GM23338 (cell line): ENCODE results near the gene MYBPC2. TPM values are rescaled to one million over a fixed set of nuclear protein-coding genes. Genes with fewer than 3 reads are reported as not detected.

ENCODE experiments used
- ATAC-seq: fragments of 200-7000 bp; cut with Tn5 transposase; 3 replicates; pipeline ENCODE4 v1.9.1; 2020
- DNase-seq: peaks from one replicate; pipeline ENCODE4 v3.0.0-alpha.2; 2015; ENCODE audit warnings: low spot score
- H2AFZ ChIP-seq: fragments of 200-600 bp; sonication (generic); 2 replicates; pipeline ENCODE4 v1.8.0; 2016; ENCODE audit warnings: antibody characterized with exemption, mild to moderate bottlenecking, moderate library complexity
- H3F3A ChIP-seq: fragments of 200-600 bp; sonication (generic); replicated peaks from 2 replicates; pipeline ENCODE4 v1.8.0; 2017; ENCODE audit warnings: antibody characterized with exemption, mixed run types, low read depth
- H3K27ac ChIP-seq: fragments of 200-600 bp; sonication (generic); 2 replicates; pipeline ENCODE4 v1.6.1; 2016; ENCODE audit warnings: low read depth
- H3K27me3 ChIP-seq: fragments of 200-600 bp; sonication (generic); 2 replicates; pipeline ENCODE4 v1.8.0; 2016; ENCODE audit warnings: mild to moderate bottlenecking, mixed run types, moderate library complexity; ENCODE audit not compliant: insufficient read depth
- H3K36me3 ChIP-seq: fragments of 200-600 bp; sonication (generic); 2 replicates; pipeline ENCODE4 v1.8.0; 2016; ENCODE audit warnings: mild to moderate bottlenecking; ENCODE audit not compliant: insufficient read depth
- H3K4me1 ChIP-seq: fragments of 200-600 bp; sonication (generic); 2 replicates; pipeline ENCODE4 v1.8.0; 2016; ENCODE audit warnings: mild to moderate bottlenecking, moderate library complexity; ENCODE audit not compliant: insufficient read depth
- H3K4me2 ChIP-seq: fragments of 200-600 bp; sonication (generic); 2 replicates; pipeline ENCODE4 v1.7.1; 2017; ENCODE audit warnings: mixed run types
- H3K4me3 ChIP-seq: fragments of 200-600 bp; sonication (generic); 2 replicates; pipeline ENCODE4 v1.6.1; 2016; ENCODE audit warnings: mixed run types
- H3K79me2 ChIP-seq: fragments of 200-600 bp; sonication (generic); replicated peaks from 2 replicates; pipeline ENCODE4 v1.8.0; 2017; ENCODE audit warnings: mild to moderate bottlenecking; ENCODE audit not compliant: insufficient read depth
- H3K9me2 ChIP-seq: fragments of 200-600 bp; sonication (generic); 2 replicates; pipeline ENCODE4 v1.8.0; 2017; ENCODE audit not compliant: insufficient read depth
- H4K20me1 ChIP-seq: fragments of 200-600 bp; sonication (generic); replicated peaks from 2 replicates; pipeline ENCODE4 v1.8.0; 2017; ENCODE audit warnings: mild to moderate bottlenecking; ENCODE audit not compliant: insufficient read depth
- H3K27ac Mint-ChIP-seq: 2 replicates; pipeline ENCODE4 v1.8.0; 2020; ENCODE audit warnings: inconsistent platforms, mild to moderate bottlenecking, moderate library complexity, mixed read lengths
- H3K27me3 Mint-ChIP-seq: 3 replicates; pipeline ENCODE4 v1.8.0; 2022; ENCODE audit warnings: low read depth, mild to moderate bottlenecking, moderate library complexity, mixed read lengths, inconsistent platforms; ENCODE audit not compliant: insufficient read depth, poor library complexity
- H3K36me3 Mint-ChIP-seq: 3 replicates; pipeline ENCODE4 v1.8.0; 2021; ENCODE audit warnings: low read depth, mild to moderate bottlenecking, inconsistent platforms, moderate library complexity, mixed read lengths
- H3K4me1 Mint-ChIP-seq: 3 replicates; pipeline ENCODE4 v1.8.0; 2020; ENCODE audit warnings: mild to moderate bottlenecking, inconsistent platforms, mixed read lengths
- H3K4me3 Mint-ChIP-seq: 3 replicates; pipeline ENCODE4 v1.8.0; 2021; ENCODE audit warnings: moderate library complexity, mild to moderate bottlenecking, inconsistent platforms, mixed read lengths
- H3K9me3 Mint-ChIP-seq: 3 replicates; pipeline ENCODE4 v1.8.0; 2020; ENCODE audit warnings: moderate library complexity, mild to moderate bottlenecking, inconsistent platforms, mixed read lengths
- CREB1 ChIP-seq: fragments of 250-450 bp; sonication (Bioruptor Pico); IDR thresholded peaks from 2 replicates; pipeline ENCODE4 v1.5.0; 2020; ENCODE audit warnings: low read depth, mild to moderate bottlenecking, moderate library complexity
- EZH2 ChIP-seq: fragments of 200-600 bp; sonication (generic); IDR thresholded peaks from one replicate; pipeline ENCODE4 v1.8.0; 2017; ENCODE audit warnings: antibody characterized with exemption, mild to moderate bottlenecking, low read depth; ENCODE audit not compliant: unreplicated experiment
- JUNB ChIP-seq: IDR thresholded peaks from one replicate; pipeline ENCODE4 v1.6.1; 2016; ENCODE audit warnings: antibody characterized with exemption; ENCODE audit not compliant: unreplicated experiment
- NANOG ChIP-seq: IDR thresholded peaks from 2 replicates; pipeline ENCODE4 v1.6.1; 2016; ENCODE audit warnings: antibody characterized with exemption, borderline replicate concordance
- POLR2AphosphoS5 ChIP-seq: IDR thresholded peaks from 2 replicates; pipeline ENCODE4 v1.6.1; 2016; ENCODE audit warnings: antibody characterized with exemption, low read depth
- ZNF331 ChIP-seq: fragments of 250-450 bp; sonication (Bioruptor Pico); IDR thresholded peaks from 2 replicates; pipeline ENCODE4 v1.5.0; 2020; ENCODE audit warnings: low read depth, mild to moderate bottlenecking, moderate library complexity
- polyA plus RNA-seq: library from polyadenylated mRNA; unstranded; fragments of >200 nt; fragmentation: Nextera tagmentation; extraction: Ambion mirVana; gene quantifications from 2 replicates; pipeline ENCODE4 v1.2.1, GENCODE V29; 2016
- total RNA-seq: library from RNA; depleted of rRNA; stranded (reverse); fragments of >200 nt; shearing (Covaris generic); gene quantifications from 2 replicates; pipeline ENCODE4 v1.2.3, GENCODE V29; 2014
- TF ChIP-seq, protein P1 (sequence below), 2 experiments: fragments of 200-600 bp in 1 of 2; sonication (generic) in 1 of 2; conservative IDR thresholded peaks; 2 replicates each; pipeline versions ENCODE4 v1.5.1 to v1.6.1; 2016 to 2017; ENCODE audit warnings: antibody characterized with exemption in 2 of 2, low read depth in 2 of 2, mild to moderate bottlenecking in 2 of 2, moderate library complexity in 1 of 2
- TF ChIP-seq, protein P2 (sequence below): IDR thresholded peaks from one replicate; pipeline ENCODE4 v1.6.1; 2018; ENCODE audit warnings: antibody characterized with exemption; ENCODE audit not compliant: unreplicated experiment
- TF ChIP-seq, protein P3 (sequence below): fragments of 250-450 bp; sonication (Bioruptor Pico); IDR thresholded peaks from 2 replicates; pipeline ENCODE4 v1.5.0; 2020; ENCODE audit warnings: mild to moderate bottlenecking, moderate library complexity

MYBPC2 gene
- total and polyA plus RNA-seq, 2 experiments from 2014 or later: 4.2 to 5.9 TPM

DNA sequence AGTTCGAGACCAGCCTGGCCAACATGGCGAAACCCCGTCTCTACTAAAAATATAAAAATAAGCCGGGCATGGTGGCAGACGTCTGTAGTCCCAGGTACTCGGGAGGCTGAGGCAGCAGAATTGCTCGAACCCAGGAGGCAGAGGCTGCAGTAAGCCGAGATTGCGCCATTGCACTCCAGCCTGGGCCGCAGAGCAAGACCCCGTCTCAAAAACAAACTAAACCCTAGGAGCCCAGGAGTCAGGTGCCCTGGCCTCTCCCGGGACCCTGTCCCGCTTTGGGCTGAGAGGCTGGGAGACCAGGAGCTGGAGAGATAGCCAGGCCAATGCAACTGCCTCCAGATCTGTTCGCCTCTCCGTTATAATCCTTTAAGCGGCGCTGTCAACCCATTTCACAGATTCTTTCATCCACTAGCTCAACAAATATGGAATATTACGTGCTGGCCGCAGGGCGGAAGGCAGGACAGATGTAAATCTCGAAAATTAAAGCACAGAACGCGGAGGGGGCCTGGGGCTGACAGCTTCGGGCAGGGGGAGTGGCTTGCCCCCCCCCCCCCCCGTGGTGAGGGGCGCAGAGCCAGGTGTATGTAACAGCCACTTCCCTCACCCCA lies 5.3 kb upstream of the MYBPC2 start:
- no peaks in the 10 kb centered on the region for H3K36me3 ChIP-seq
- Mint-ChIP-seq H3K27me3 (peaks cover 10% of the 10 kb centered on the region), H3K9me3 (no peaks in the 10 kb centered on the region), H3K27ac (no peak overlapping the region), H3K36me3 (peaks cover 15% of the 10 kb centered on the region), H3K4me1 (peaks cover 13% of the 10 kb centered on the region), H3K4me3 (no peak overlapping the region)
- H3K4me3 ChIP-seq: peak overlapping the region; percentile 57
- peak overlapping the region; percentile 79 for H3K4me2 ChIP-seq
- H2AFZ ChIP-seq: peak overlapping the region; percentile 80
- no peaks in the 10 kb centered on the region for H3K79me2 ChIP-seq
- H3K27ac ChIP-seq: no peak overlapping the region
- TF ChIP-seq JUNB: no peak
- DNase-seq: no peak
- ATAC-seq: no peak
- H3F3A ChIP-seq: peaks cover 20% of the 10 kb centered on the region; the same call in 1 of the 2 replicates
- no peaks in the 10 kb centered on the region for H3K9me2 ChIP-seq
- H4K20me1 ChIP-seq: no peaks in the 10 kb centered on the region; the same call in 1 of the 2 replicates
- peaks cover 26% of the 10 kb centered on the region for H3K27me3 ChIP-seq
- H3K4me1 ChIP-seq: peaks cover 19% of the 10 kb centered on the region

DNA sequence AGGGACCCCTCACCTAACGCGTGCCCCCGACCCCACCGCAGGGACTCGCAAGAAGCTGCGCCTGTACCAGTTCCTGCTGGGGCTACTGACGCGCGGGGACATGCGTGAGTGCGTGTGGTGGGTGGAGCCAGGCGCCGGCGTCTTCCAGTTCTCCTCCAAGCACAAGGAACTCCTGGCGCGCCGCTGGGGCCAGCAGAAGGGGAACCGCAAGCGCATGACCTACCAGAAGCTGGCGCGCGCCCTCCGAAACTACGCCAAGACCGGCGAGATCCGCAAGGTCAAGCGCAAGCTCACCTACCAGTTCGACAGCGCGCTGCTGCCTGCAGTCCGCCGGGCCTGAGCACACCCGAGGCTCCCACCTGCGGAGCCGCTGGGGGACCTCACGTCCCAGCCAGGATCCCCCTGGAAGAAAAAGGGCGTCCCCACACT lies 4.7 kb upstream of the MYBPC2 start:
- Histone ChIP-seq H2AFZ (peak overlapping the region; percentile 80), H3K27ac (no peak overlapping the region), H3F3A (peaks cover 20% of the 10 kb centered on the region; the same call in 1 of the 2 replicates), H3K4me1 (peaks cover 25% of the 10 kb centered on the region), H3K27me3 (peaks cover 26% of the 10 kb centered on the region), H3K79me2 (no peaks in the 10 kb centered on the region), H3K36me3 (no peaks in the 10 kb centered on the region), H3K9me2 (no peaks in the 10 kb centered on the region), H3K4me3 (peak overlapping the region; percentile 57), H3K4me2 (peak overlapping the region; percentile 79), H4K20me1 (no peaks in the 10 kb centered on the region; the same call in 1 of the 2 replicates)
- Mint-ChIP-seq H3K9me3 (no peaks in the 10 kb centered on the region; the same call in 2 of the 3 replicates), H3K27ac (no peak overlapping the region), H3K4me3 (no peak overlapping the region; the same call in 2 of the 3 replicates), H3K36me3 (peaks cover 15% of the 10 kb centered on the region), H3K4me1 (peaks cover 16% of the 10 kb centered on the region), H3K27me3 (peaks cover 12% of the 10 kb centered on the region)
- peak; percentile 27 for ATAC-seq
- peak; percentile 91 for DNase-seq
- no peak for TF ChIP-seq NANOG
- TF ChIP-seq, protein P1, sequence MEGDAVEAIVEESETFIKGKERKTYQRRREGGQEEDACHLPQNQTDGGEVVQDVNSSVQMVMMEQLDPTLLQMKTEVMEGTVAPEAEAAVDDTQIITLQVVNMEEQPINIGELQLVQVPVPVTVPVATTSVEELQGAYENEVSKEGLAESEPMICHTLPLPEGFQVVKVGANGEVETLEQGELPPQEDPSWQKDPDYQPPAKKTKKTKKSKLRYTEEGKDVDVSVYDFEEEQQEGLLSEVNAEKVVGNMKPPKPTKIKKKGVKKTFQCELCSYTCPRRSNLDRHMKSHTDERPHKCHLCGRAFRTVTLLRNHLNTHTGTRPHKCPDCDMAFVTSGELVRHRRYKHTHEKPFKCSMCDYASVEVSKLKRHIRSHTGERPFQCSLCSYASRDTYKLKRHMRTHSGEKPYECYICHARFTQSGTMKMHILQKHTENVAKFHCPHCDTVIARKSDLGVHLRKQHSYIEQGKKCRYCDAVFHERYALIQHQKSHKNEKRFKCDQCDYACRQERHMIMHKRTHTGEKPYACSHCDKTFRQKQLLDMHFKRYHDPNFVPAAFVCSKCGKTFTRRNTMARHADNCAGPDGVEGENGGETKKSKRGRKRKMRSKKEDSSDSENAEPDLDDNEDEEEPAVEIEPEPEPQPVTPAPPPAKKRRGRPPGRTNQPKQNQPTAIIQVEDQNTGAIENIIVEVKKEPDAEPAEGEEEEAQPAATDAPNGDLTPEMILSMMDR (conservative IDR thresholded peaks at IDR 0.05; ENCODE audit: low read depth in 2 of 2): peak in 1 of 2 experiments; percentile 14; a peak in 1 of 4 replicates
- TF ChIP-seq POLR2AphosphoS5: peak; percentile 42
- TF ChIP-seq, protein P2, sequence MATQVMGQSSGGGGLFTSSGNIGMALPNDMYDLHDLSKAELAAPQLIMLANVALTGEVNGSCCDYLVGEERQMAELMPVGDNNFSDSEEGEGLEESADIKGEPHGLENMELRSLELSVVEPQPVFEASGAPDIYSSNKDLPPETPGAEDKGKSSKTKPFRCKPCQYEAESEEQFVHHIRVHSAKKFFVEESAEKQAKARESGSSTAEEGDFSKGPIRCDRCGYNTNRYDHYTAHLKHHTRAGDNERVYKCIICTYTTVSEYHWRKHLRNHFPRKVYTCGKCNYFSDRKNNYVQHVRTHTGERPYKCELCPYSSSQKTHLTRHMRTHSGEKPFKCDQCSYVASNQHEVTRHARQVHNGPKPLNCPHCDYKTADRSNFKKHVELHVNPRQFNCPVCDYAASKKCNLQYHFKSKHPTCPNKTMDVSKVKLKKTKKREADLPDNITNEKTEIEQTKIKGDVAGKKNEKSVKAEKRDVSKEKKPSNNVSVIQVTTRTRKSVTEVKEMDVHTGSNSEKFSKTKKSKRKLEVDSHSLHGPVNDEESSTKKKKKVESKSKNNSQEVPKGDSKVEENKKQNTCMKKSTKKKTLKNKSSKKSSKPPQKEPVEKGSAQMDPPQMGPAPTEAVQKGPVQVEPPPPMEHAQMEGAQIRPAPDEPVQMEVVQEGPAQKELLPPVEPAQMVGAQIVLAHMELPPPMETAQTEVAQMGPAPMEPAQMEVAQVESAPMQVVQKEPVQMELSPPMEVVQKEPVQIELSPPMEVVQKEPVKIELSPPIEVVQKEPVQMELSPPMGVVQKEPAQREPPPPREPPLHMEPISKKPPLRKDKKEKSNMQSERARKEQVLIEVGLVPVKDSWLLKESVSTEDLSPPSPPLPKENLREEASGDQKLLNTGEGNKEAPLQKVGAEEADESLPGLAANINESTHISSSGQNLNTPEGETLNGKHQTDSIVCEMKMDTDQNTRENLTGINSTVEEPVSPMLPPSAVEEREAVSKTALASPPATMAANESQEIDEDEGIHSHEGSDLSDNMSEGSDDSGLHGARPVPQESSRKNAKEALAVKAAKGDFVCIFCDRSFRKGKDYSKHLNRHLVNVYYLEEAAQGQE: no peak
- TF ChIP-seq ZNF331 (CRISPR knock-in tag): no peak
- TF ChIP-seq EZH2: no peak
- TF ChIP-seq, protein P3, sequence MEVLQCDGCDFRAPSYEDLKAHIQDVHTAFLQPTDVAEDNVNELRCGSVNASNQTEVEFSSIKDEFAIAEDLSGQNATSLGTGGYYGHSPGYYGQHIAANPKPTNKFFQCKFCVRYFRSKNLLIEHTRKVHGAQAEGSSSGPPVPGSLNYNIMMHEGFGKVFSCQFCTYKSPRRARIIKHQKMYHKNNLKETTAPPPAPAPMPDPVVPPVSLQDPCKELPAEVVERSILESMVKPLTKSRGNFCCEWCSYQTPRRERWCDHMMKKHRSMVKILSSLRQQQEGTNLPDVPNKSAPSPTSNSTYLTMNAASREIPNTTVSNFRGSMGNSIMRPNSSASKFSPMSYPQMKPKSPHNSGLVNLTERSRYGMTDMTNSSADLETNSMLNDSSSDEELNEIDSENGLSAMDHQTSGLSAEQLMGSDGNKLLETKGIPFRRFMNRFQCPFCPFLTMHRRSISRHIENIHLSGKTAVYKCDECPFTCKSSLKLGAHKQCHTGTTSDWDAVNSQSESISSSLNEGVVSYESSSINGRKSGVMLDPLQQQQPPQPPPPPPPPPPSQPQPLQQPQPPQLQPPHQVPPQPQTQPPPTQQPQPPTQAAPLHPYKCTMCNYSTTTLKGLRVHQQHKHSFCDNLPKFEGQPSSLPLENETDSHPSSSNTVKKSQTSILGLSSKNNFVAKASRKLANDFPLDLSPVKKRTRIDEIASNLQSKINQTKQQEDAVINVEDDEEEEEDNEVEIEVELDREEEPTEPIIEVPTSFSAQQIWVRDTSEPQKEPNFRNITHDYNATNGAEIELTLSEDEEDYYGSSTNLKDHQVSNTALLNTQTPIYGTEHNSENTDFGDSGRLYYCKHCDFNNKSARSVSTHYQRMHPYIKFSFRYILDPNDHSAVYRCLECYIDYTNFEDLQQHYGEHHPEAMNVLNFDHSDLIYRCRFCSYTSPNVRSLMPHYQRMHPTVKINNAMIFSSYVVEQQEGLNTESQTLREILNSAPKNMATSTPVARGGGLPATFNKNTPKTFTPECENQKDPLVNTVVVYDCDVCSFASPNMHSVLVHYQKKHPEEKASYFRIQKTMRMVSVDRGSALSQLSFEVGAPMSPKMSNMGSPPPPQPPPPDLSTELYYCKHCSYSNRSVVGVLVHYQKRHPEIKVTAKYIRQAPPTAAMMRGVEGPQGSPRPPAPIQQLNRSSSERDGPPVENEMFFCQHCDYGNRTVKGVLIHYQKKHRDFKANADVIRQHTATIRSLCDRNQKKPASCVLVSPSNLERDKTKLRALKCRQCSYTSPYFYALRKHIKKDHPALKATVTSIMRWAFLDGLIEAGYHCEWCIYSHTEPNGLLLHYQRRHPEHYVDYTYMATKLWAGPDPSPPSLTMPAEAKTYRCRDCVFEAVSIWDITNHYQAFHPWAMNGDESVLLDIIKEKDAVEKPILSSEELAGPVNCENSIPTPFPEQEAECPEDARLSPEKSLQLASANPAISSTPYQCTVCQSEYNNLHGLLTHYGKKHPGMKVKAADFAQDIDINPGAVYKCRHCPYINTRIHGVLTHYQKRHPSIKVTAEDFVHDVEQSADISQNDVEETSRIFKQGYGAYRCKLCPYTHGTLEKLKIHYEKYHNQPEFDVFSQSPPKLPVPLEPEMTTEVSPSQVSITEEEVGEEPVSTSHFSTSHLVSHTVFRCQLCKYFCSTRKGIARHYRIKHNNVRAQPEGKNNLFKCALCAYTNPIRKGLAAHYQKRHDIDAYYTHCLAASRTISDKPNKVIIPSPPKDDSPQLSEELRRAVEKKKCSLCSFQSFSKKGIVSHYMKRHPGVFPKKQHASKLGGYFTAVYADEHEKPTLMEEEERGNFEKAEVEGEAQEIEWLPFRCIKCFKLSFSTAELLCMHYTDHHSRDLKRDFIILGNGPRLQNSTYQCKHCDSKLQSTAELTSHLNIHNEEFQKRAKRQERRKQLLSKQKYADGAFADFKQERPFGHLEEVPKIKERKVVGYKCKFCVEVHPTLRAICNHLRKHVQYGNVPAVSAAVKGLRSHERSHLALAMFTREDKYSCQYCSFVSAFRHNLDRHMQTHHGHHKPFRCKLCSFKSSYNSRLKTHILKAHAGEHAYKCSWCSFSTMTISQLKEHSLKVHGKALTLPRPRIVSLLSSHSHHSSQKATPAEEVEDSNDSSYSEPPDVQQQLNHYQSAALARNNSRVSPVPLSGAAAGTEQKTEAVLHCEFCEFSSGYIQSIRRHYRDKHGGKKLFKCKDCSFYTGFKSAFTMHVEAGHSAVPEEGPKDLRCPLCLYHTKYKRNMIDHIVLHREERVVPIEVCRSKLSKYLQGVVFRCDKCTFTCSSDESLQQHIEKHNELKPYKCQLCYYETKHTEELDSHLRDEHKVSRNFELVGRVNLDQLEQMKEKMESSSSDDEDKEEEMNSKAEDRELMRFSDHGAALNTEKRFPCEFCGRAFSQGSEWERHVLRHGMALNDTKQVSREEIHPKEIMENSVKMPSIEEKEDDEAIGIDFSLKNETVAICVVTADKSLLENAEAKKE (CRISPR knock-in tag): no peak
- TF ChIP-seq CREB1 (CRISPR knock-in tag): no peak
